SIG-M5 (cell line): Measurements from ENCODE around the gene PHF2.

Experiments
- DNase-seq: peaks from one replicate; lab custom pipeline; 2025; lab: John Stamatoyannopoulos, UW

PHF2 gene

DNA sequence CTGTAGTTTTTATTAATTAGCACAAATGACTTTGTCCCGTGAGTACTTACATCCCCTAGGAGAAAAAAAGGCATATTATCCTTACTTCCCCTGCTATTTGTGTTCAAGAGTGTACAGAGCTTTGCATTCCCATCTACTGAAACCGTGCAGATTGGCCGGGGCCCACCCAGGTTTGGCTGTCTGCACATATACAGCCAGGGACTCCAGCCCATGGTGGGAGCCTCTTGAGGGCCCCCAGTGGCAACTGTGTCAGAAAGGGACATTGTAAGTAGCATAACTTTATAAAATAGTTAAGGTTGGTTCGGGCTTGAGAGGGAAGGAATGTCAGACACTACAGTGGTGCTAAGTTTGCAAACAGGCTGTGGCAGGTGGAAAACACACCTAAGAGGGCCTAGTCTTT is 24.7 kb downstream of the PHF2 start:
- DNase-seq: no peak

DNA sequence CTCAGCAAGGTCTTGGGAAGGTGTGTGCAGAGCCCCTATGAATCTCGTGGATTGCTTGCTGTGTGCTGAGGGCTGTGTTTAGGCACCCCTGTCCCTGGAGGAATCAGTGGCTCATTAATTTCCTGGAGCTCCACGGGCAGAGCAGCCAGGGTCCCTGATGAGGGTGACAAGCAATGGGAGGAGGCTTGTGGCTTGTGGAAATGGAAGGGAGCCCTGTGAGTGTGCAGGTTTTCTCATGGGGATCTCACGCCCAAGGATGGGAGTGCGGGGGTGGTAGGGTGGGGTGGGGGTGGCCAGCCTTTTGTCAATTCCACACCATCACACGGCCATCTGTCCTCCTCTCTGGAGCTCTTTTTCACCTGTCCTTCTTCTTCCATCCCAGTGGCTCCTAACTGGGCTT is 25.3 kb downstream of the PHF2 start:
- no peak for DNase-seq

DNA sequence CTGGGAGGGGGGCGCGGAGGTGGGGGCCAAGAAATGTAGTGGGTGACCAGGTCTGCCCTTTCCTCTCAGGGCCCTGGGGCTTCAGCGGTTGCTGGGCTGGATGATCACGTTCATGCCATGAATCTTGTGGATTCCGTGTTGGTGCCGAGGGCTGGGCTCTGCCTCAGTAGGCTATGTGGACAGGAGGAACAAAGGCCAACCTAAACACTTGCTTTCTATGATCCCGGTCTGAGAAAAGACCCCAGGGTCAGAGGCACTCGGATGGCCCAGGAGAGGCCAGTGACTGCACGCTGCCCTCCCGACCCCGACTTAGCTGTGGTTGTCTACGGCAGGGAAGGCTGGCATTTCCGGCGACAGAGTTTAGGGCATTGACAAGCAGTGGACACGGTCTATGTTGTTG is 26.6 kb downstream of the PHF2 start:
- DNase-seq: no peak

DNA sequence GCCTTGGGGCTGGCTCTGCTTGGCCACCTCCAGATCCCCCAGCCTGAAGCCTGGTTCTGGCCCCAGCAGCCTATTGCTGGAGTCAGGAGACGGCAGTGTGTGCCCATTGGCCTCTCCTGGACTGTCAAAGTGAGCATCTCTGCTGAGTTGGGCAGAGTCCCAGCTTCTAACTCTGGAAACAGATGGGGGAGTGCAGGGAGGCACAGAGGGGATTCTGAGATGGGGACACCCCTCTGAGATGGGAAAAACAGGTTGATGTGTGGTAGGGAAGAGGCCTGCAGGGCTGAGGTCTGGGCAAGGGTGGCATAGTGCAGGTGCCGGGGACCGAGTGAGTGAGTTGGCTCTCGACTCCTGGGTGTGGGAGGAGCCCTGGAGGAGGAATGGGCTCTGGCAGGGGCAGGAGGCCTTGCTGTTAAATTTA is 27.5 kb downstream of the PHF2 start:
- no peak for DNase-seq

DNA sequence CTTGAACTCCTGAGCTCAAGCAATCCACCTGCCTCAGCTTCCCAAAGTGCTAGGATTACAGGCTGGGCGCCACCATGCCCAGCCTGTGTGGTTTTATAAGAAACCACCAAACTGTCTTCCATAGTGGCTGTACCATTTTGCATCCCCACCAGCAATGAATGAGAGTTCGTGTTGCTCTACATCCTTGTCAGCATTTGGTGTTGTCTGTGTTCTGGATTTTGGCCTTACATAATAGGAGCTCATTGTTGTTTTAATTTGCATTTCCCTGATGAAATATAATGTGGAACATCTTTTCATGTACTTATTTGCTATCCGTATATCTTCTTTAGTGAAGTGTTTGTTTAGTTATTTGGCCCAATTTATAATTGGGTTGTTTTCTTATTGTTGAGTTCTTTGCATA is 29.8 kb downstream of the PHF2 start:
- no peak for DNase-seq

DNA sequence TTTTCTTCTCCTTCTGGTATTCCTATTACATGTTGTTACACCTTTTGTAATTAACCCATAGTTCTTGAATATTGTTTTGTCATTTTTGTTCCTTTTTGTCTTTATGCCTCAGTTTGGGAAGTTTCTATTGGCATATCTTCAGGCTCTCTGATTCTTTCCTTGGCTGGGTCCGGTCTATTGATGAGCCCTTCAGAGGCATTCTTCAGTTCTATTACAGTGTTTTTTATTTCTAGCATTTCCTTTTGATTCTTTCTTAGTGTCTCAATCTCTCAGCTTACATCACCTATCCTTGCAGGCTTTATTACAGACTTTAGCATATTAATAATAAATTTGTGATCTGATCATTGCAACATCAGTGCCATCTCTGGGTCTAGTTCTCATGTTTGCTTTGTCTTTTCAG is 33.8 kb downstream of the PHF2 start:
- DNase-seq: no peak

DNA sequence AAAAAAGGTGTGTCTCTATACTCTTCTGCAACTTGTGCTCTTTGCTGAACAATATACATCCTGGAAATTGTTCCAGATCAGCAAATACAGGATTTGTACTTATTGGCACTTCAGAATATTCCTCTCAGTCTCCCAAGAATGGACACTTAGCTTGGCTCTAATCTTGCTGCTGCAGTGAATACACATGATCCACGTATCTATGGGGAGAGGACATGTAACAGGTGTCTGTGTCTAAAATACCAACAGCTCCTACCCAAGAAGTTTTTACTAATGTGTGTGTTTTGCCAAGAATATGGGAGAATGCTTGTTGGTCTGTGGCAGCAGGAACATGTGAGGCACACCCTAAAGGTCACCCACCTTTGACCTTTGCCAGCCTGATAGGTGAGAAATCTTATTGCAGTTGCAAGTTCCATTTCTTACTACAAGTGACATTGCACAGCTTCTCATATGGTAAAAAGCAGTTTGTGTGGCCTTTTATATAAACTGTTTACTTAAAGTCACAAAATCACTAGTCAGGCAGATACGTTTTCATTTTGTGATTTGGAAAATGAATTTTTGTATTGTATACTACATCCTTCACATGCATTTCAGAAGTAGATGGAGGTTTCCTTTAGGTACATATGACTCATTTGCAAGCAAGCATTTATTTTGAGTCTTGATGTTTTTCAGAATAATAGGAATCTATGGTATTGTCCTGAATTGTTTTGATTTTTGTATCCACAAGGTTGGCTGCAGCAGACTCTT is 35.8 kb downstream of the PHF2 start:
- no peak for DNase-seq

DNA sequence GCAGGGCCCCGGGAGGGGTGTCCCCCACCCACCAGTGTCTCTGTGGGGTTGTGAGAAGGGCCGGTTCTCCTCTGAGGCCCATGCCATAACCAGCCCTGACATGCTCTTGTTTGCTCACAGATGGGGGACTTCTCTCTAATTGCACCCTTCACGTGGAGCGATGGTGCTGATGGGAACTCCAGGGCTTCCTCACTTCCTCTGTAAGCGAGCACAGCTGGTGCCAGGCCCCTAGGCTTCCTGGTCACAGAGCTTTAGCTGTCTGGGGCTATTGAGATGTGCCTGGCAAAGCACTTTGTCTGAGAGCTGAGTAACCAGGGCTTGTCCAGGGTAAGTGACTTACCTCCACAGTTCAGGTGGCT is 36.4 kb downstream of the PHF2 start:
- no peak for DNase-seq

DNA sequence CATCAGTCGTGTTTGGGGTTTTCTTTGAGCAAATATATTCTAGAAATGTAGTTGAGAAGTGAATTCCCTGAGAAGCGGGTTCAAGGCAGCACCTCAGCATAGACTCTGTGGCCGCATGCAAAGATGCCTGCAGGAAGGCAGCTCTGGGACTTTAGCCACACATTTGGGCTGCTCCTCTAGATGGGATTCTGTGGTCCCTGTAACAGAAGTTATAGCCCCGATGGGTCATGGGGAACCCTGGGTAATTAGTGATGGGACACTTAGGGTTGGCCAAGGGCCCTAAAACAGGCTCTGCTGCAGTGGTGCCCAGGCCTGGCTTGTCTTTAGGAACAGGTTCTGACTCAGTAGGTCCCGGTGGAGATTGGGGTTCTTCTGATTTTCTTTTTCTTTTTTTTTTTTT is 36.8 kb downstream of the PHF2 start:
- DNase-seq: no peak

DNA sequence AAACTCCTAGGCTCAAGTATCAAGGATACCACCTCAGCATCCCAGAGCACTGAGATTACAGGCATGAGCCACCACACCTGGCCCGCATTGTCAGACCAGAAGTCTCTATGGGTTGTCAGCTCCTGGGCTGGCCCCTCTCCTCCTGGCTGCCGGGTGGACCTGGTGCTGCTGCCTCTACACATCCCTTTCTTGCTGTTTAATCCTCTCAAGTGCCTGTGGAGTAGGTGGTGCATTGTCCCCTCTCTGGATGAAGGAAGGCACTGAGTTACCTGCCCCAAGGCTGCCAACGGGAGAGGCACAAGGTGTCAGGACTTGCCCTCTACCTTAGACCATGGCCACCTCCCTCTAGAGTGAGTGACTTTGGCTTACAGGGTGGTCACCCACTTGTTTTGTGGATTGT is 37.4 kb downstream of the PHF2 start:
- no peak for DNase-seq

DNA sequence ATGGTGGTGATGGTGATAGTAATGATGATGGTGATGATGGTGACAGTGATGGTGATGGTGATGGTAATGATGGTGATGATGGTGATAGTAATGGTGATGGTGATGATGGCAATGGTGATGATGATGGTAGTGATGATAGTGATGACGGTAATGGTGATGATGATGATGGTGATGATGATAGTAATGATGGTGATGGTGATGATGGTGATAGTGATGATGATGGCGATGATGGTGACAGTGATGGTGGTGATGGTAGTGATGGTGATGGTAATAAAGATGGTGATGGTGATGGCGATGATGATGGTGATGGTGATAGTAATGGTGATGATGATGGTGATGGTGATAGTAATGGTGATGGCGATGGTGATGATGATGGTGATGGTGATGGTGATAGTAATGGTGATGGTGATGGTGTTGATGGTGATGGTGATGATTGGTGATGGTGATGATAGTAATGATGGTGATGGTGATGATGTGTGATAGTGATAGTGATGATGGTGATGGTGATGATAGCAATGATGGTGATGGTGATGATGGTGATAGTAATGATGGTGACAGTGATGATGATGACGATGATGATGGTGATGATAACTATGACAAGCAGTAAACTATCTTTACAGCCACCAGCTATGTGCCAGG is 38.6 kb downstream of the PHF2 start:
- DNase-seq: no peak

DNA sequence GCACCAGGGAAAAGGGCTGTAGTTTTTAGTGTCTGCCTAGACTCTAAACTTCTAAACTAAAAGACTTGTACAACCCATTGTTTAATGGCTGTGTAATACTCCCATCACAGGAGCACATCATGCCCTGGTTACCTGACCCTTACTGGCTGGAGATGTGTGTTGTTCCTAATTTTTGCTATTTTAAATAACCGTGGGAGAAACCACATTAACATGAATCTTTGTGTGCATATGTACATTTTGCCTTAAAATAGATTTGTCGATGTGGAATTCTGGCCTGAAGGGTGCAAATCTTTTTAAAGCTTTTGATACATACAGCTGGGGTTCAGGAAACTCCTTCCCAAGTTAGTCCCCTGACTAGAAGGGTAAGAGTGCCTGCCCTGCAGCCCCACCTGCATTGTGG is 39.7 kb downstream of the PHF2 start:
- DNase-seq: no peak

DNA sequence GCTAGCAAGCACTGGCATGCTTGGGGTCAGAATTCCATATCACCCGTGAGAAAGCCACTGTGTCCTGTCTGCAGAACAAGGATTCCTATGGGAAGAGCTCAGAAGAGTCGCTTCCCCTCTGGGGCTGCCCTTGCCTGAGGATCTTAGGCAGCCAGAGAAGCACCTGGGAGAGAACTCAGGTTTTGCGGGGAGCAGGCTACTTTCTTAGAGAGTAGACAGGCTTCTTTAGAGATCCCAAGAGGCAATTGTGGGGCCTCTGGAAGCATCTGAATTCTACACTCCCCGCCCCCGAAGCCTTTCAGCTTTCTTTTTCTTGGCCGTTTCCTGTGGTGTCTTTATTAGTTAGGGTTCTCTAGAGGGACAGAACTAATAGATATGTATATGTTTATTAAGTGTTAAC is 40.9 kb downstream of the PHF2 start:
- DNase-seq: no peak

DNA sequence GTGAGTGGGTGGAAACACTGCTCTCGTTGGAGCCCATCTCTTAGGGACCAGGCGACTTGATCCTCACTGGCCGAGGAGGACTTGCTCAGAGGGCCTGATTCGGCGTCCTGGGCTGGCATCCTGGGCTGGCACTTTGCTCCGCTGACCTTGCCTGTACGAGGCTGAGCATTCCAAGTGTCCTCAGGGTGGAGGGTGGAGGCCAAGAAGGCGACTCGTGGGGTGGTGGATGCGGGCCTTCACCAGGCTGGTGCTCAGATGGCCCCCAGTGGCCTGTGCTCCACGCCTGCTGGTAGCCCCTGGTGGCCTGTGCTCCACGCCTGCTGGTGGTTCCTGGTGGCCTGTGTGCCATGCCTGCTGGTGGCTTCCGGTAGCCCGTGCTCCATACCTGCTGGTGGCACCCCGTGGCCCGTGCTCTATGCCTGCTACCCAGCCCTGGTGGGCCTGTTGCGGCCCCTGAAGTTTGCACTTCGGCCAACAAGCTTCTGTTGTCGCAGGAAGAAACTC is 42.9 kb downstream of the PHF2 start:
- no peak for DNase-seq

DNA sequence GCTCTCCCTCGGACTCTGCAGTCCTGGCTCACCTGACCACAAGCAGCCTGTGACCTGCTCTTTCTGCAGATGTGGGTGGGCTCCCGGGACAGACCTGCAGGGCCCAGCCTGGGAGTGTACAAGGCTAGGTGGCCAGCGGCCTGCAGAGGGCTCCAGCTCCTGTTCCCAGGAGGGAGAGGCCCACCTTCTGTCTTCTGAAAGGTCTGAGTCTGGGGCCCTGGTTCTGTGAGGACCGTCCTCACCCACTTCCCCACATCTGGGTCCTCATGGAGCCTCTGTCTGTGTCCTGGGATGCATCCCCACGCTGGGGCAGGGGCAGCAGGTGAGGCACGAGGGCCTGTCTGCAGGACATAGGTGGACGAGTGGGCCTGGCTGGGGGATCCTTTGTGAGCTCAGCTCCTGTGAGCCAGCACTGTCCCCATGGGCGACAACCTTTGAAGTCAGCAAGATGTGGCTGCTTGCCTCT is 43.7 kb downstream of the PHF2 start:
- DNase-seq: no peak

DNA sequence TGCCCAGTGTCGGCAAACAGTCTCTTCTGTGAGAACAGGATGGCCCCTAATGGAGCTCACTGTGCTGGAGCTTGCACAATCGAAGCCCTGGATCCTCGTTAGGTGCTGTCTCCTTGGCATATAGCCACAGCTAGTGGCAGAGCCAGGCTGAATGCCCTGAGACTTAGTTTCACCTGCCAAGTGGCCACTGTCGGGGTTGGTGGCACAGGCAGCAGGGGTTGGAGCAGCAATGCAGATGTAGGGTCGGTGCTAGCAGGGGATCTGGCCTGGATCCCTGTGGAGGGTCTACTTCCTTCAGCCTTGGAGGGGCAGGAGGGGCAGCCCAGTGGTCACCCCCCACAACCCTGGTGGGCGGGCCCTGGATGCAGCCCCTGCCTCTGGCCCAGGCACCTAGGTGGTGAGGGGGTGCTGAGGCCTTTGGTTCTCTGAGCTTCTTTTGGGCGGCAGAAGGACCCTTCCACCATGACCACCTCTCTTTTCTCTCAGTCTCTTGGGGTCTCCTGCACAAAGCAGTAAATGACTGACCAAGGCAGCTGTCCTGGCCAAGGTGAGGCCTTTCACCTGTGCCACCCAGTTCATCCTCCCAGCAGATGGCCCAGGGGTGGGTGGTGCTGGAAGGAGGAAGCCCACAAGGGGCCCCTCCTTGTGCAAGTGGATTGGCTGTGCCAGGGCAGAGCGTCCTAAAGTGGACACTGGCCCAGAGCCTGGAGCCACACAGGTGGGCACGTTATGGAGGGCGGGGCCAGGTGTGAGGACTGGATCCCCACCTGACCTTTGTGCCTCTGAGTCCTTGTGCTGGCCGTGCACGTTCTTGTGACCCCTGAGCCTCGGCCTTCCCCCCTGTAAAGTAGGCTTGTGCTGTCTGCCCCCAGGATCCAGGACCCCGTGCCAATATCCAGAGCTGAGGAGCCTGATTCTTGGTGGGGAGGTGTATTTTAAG is 44.8 kb downstream of the PHF2 start:
- DNase-seq: no peak

DNA sequence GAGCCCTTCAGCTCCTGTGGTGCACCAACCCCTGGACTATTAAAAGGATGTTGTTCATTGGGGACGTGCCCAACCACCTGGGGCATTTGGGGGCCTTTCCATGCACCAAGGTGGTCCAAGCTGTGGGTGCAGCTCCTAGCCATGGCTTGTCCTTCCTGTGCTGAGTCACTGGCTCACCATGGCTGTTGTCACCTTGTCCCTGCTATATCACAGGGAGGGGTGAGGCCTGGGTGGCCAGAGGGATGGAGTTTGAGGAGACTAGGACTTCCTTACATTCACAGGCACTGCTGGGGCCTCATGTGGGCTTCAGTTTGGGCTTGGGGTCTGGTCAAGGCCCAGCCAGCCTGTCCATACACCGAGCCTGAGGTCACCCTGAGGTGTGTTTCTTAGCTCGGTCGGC is 45.5 kb downstream of the PHF2 start:
- no peak for DNase-seq

DNA sequence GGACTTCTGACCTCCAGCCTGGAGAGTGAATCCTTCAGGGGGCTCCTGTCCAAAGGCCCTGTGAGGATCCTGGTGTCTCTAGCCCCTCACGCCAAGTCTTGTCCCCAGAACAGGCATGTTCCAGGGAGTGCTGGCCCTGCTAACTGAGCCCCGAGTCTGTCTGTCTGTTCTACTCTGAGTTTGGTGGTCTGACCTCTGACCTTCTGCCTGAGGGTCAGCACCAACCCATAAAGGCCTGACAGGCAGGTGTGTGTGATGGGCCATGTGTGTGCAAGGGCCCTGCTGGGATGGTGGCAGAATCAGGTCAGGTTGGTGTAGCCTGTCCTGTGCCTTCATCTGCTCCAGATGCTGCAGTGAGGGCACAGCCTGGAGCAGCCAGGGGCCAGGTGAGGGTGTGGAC is 46.3 kb downstream of the PHF2 start:
- no peak for DNase-seq

DNA sequence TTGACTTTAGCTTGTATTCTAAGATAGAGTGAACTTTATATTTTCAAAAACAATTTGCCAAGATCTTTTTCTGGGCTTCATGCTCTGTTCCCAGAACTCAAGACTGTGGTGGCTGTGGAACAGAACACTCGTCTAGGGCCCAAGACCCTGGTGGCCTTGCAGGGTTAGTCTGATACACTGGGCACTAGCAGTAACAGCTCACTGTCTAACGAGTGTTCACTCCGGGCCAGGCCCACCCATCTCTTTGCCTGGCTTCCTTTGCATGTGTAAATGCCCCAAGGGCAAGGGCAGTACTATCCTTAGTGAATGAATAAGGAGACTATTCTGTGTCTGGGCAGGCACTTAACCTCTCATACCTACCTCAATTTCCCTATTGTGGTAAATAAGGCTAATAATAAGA is 47.4 kb downstream of the PHF2 start:
- no peak for DNase-seq

DNA sequence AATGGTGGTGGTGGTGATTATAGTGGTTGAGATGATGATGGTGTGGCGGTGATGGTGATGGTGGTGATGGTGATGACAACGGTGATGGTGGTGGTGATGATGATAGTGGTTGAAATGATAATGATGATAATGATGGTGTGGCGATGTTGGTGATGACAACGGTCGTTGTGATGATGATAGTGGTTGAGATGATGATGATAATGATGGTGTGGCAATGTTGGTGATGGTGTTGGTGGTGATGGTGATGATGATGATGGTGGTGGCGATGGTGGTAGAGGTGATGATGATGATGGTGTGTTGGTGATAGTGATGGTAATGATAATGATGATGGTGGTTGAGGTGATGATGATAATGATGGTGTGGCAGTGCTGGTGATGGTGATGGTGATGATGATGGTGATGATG is 48.0 kb downstream of the PHF2 start:
- no peak for DNase-seq

DNA sequence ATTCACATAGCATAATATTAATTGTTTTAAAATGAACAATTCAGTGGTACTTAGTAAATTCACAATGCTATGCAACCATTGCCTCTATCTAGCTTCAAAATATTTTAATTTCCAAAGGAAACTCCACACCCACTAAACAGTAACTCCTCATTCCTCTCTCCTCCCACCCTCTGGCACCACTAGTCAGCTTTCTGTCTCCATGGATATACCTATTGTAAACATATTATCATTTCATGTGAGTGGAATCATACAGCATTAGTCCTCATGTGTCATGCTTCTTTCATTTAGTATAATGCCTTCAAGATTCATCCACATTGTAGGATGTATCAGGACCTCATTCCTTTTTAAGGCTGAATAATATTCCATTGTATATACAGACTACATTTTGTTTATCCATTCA is 48.6 kb downstream of the PHF2 start:
- no peak for DNase-seq

DNA sequence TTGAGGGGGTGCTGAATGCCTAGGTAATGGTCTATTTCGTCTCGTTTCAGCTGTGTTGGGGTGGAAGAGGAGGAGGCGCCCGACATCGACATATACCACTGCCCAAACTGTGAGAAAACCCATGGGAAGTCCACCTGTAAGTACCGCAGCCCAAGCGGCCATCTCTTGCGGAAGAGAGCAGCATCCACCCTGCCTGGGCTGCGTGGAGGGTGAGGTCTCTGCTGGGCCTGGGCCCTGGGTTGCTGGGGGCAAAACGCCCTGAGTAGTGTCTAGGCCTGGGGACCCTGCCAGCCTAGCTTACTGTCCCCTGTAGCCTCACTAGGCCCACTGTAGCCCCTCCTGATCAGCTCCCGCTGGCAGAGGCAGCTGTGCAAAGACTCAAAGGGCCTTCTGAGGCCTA is 53.5 kb downstream of the PHF2 start:
- no peak for DNase-seq
